NCI-H526 (cell line): ENCODE measurements around the gene NUBPL.
"Not testable (repeated sequence)": the region's sequence is repeated elsewhere in the genome, so short reads cannot be mapped to it uniquely, and the experiment has no call there.

ENCODE experiments used
- DNase-seq, 2 experiments: peaks; one replicate each; lab custom pipeline; 2025; lab: John Stamatoyannopoulos, UW

NUBPL gene

GRCh38 chr14:31879661-31880348, 318.6 kb downstream of the NUBPL start:
- DNase-seq, result no peak

GRCh38 chr14:31880935-31881334, 319.7 kb downstream of the NUBPL start:
- no peak for DNase-seq

GRCh38 chr14:31881531-31882310, 320.5 kb downstream of the NUBPL start:
- DNase-seq, result no peak

GRCh38 chr14:31884238-31884637, 323.0 kb downstream of the NUBPL start:
- no peak for DNase-seq

GRCh38 chr14:31884776-31885379, 323.7 kb downstream of the NUBPL start:
- DNase-seq, result no peak

GRCh38 chr14:31886156-31886835, 325.1 kb downstream of the NUBPL start:
- DNase-seq, result no peak

GRCh38 chr14:31887929-31888580, 326.9 kb downstream of the NUBPL start:
- DNase-seq, result no peak

GRCh38 chr14:31889297-31889696, 328.1 kb downstream of the NUBPL start:
- no peak for DNase-seq

GRCh38 chr14:31890202-31890601, 329.0 kb downstream of the NUBPL start:
- DNase-seq, result not testable (repeated sequence)

GRCh38 chr14:31893221-31893757, 332.1 kb downstream of the NUBPL start:
- no peak for DNase-seq

- DNase-seq, result no peak
Observed at GRCh38 chr14:31894351-31894750, 333.1 kb downstream of the NUBPL start.

- no peak for DNase-seq
Observed at GRCh38 chr14:31895206-31895605, 334.0 kb downstream of the NUBPL start.

- DNase-seq, result no peak
Observed at GRCh38 chr14:31895646-31896045, 334.4 kb downstream of the NUBPL start.

- no peak for DNase-seq
Observed at GRCh38 chr14:31897581-31898186, 336.5 kb downstream of the NUBPL start.

- DNase-seq, result peak; percentile 32 to 35
Observed at GRCh38 chr14:31898838-31899528, 337.8 kb downstream of the NUBPL start.

GRCh38 chr14:31902002-31902401, 340.8 kb downstream of the NUBPL start:
- DNase-seq, result no peak

GRCh38 chr14:31902945-31903646, 341.9 kb downstream of the NUBPL start:
- no peak for DNase-seq

- no peak for DNase-seq
Observed at GRCh38 chr14:31909977-31910376, 348.8 kb downstream of the NUBPL start.
